Measurements from ENCODE around the gene CREB3L4. TPM values are rescaled to one million over a fixed set of nuclear protein-coding genes. Genes with fewer than 3 reads are reported as not detected.

The CREB3L4 gene
- total and polyA plus RNA-seq, 4 donors, result 4.4 to 10.3 (median 8.8) TPM

GRCh38 chr1:153922972-153923925 lies 44.5 kb upstream of the CREB3L4 start, which contains the start of gene GATAD2B (continued):
- TF ChIP-seq ZBTB33 (IDR thresholded peaks at IDR 0.05), result peak; percentile 90

- Histone ChIP-seq H3K27ac (ENCODE audit: low read depth in 1 of 2, low read length in 2 of 2) (no peak overlapping the region), H3K27me3 (ENCODE audit: control insufficient read depth in 4 of 4, insufficient read depth in 4 of 4, low read length in 3 of 4) (no peaks in the 10 kb centered on the region), H3K4me1 (ENCODE audit: control insufficient read depth in 4 of 4, insufficient read depth in 4 of 4, low read length in 3 of 4) (peaks cover 8 to 14% (median 11%) of the 10 kb centered on the region in 4 donors), H3K36me3 (ENCODE audit: control insufficient read depth in 4 of 4, insufficient read depth in 3 of 4, low read depth in 1 of 4, low read length in 3 of 4) (peaks cover 2 to 16% (median 9%) of the 10 kb centered on the region in 4 donors), H3K4me3 (ENCODE audit: low read depth in 1 of 3, low read length in 3 of 3) (no peak overlapping the region), H3K9ac (ENCODE audit: low read depth in 1 of 2, low read length in 2 of 2) (no peak overlapping the region), H3K9me3 (ENCODE audit: control insufficient read depth in 4 of 4, low read length in 3 of 4) (no peaks in the 10 kb centered on the region)
- TF ChIP-seq JUND (IDR thresholded peaks at IDR 0.05) (no peak), CTCF (IDR thresholded peaks at IDR 0.05; ENCODE audit: low read depth, low read length, missing input control) (no peak), ATF3 (IDR thresholded peaks at IDR 0.05) (no peak), FOXA1 (IDR thresholded peaks at IDR 0.05) (no peak), RXRA (IDR thresholded peaks at IDR 0.05) (no peak), SP1 (IDR thresholded peaks at IDR 0.05) (no peak), NR2F2 (IDR thresholded peaks at IDR 0.05) (no peak), GABPA (IDR thresholded peaks at IDR 0.05 in 1 of 2, conservative IDR thresholded peaks at IDR 0.05 in 1 of 2) (no peak), MAX (IDR thresholded peaks at IDR 0.05) (no peak), FOXA2 (IDR thresholded peaks at IDR 0.05) (no peak), HNF4A (conservative IDR thresholded peaks at IDR 0.05) (no peak), YY1 (IDR thresholded peaks at IDR 0.05) (no peak), ZBTB33 (IDR thresholded peaks at IDR 0.05) (no peak)
- 86% methylated on average over 4 of the region's 4 CpGs for WGBS
- DNase-seq (ENCODE audit: low spot score), result no peak
These were observed 41.3 kb upstream of the CREB3L4 start for GRCh38 chr1:153926405-153926804.
